Activated effector memory CD4-positive, alpha-beta T cell treated with Interleukin-2 at 50 U/mL for 16 hours (primary cell): Measurements from ENCODE around the gene KDM4C.

ENCODE experiments used
- DNase-seq: peaks from one replicate; pipeline ENCODE4 v3.0.0-alpha.2; 2020

KDM4C gene

GRCh38 chr9:6909181-6909580 lies 151.4 kb downstream of the KDM4C start:
- no peak for DNase-seq

GRCh38 chr9:6910032-6910431 lies 152.3 kb downstream of the KDM4C start:
- no peak for DNase-seq

GRCh38 chr9:6910497-6910896 lies 152.7 kb downstream of the KDM4C start:
- no peak for DNase-seq

GRCh38 chr9:6911901-6912638 lies 154.3 kb downstream of the KDM4C start:
- DNase-seq, result no peak

GRCh38 chr9:6915635-6916034 lies 157.9 kb downstream of the KDM4C start:
- DNase-seq, result no peak

- no peak for DNase-seq
Observed at GRCh38 chr9:6917162-6917561, 159.4 kb downstream of the KDM4C start.

GRCh38 chr9:6920041-6920440 lies 162.3 kb downstream of the KDM4C start:
- no peak for DNase-seq

GRCh38 chr9:6921315-6921714 lies 163.5 kb downstream of the KDM4C start:
- DNase-seq, result no peak

- no peak for DNase-seq
Observed at GRCh38 chr9:6922124-6922676, 164.4 kb downstream of the KDM4C start.

GRCh38 chr9:6922680-6923079 lies 164.9 kb downstream of the KDM4C start:
- no peak for DNase-seq

- no peak for DNase-seq
Observed at GRCh38 chr9:6923086-6923485, 165.3 kb downstream of the KDM4C start.

GRCh38 chr9:6924149-6924548 lies 166.4 kb downstream of the KDM4C start:
- no peak for DNase-seq

GRCh38 chr9:6924988-6925563 lies 167.3 kb downstream of the KDM4C start:
- no peak for DNase-seq

- DNase-seq, result no peak
Observed at GRCh38 chr9:6925836-6926235, 168.1 kb downstream of the KDM4C start.

- DNase-seq, result no peak
Observed at GRCh38 chr9:6926436-6926835, 168.7 kb downstream of the KDM4C start.

GRCh38 chr9:6927838-6928237 lies 170.1 kb downstream of the KDM4C start:
- no peak for DNase-seq

GRCh38 chr9:6928863-6929262 lies 171.1 kb downstream of the KDM4C start:
- DNase-seq, result no peak

- no peak for DNase-seq
Observed at GRCh38 chr9:6929441-6930215, 171.9 kb downstream of the KDM4C start.

- no peak for DNase-seq
Observed at GRCh38 chr9:6930827-6931226, 173.1 kb downstream of the KDM4C start.

- no peak for DNase-seq
Observed at GRCh38 chr9:6931913-6932312, 174.1 kb downstream of the KDM4C start.

GRCh38 chr9:6936103-6936502 lies 178.3 kb downstream of the KDM4C start:
- no peak for DNase-seq

GRCh38 chr9:6937209-6937608 lies 179.4 kb downstream of the KDM4C start:
- no peak for DNase-seq

GRCh38 chr9:6938447-6938846 lies 180.7 kb downstream of the KDM4C start:
- no peak for DNase-seq

- no peak for DNase-seq
Observed at GRCh38 chr9:6938873-6939272, 181.1 kb downstream of the KDM4C start.
